Upper lobe of left lung (tissue), 6 donors: ENCODE measurements around the gene CD96. TPM values are rescaled to one million over a fixed set of nuclear protein-coding genes. Genes with fewer than 3 reads are reported as not detected.

Experiments
- ATAC-seq, 2 donors: fragments of 200-7000 bp; cut with Tn5 transposase; one replicate each; pipeline ENCODE4 v1.9.1; 2022; ENCODE audit warnings: mild to moderate bottlenecking in 2 of 2, moderate library complexity in 2 of 2; ENCODE audit not compliant: low FRiP score in 2 of 2
- DNase-seq, 2 donors: peaks; one replicate each; pipeline ENCODE4 v3.0.0-alpha.2; 2019 to 2020
- H3K27ac ChIP-seq, 4 donors: fragments of 200-600 bp; sonication (generic); one replicate each; pipeline ENCODE4 v1.5.1; 2016 to 2019
- H3K27me3 ChIP-seq, 4 donors: fragments of 200-600 bp; sonication (generic); one replicate each; pipeline ENCODE4 v1.5.1; 2017 to 2019
- H3K36me3 ChIP-seq, 4 donors: fragments of 200-600 bp; sonication (generic); one replicate each; pipeline ENCODE4 v1.5.1; 2016 to 2019
- H3K4me1 ChIP-seq, 4 donors: fragments of 200-600 bp; sonication (generic); one replicate each; pipeline ENCODE4 v1.5.1; 2018 to 2019
- H3K4me3 ChIP-seq, 4 donors: fragments of 200-600 bp; sonication (generic); one replicate each; pipeline ENCODE4 v1.5.1; 2017 to 2019; ENCODE audit warnings: mild to moderate bottlenecking in 2 of 4, moderate library complexity in 1 of 4
- H3K9me3 ChIP-seq, 4 donors: fragments of 200-600 bp; sonication (generic); one replicate each; pipeline ENCODE4 v1.5.1; 2018 to 2019
- CTCF ChIP-seq, 6 experiments: fragments of 450-650 bp in 4 of 6; fragments of 200-600 bp in 2 of 6; sonication (generic) in 2 of 6; IDR thresholded peaks; one replicate each; pipeline ENCODE4 v1.5.1; 2016 to 2019; ENCODE audit warnings: antibody characterized with exemption in 6 of 6
- EP300 ChIP-seq, 4 donors: sonication (generic); formaldehyde crosslinking; IDR thresholded peaks; one replicate each; pipeline ENCODE4 v1.5.1; 2017; ENCODE audit warnings: antibody characterized with exemption in 4 of 4, control low read depth in 2 of 4
- POLR2A ChIP-seq, 4 donors: fragments of 450-650 bp; IDR thresholded peaks; one replicate each; pipeline ENCODE4 v1.5.1; 2016 to 2017; ENCODE audit warnings: antibody characterized with exemption in 4 of 4, mild to moderate bottlenecking in 2 of 4
- POLR2AphosphoS5 ChIP-seq, 2 donors: sonication (generic); formaldehyde crosslinking; IDR thresholded peaks; one replicate each; pipeline ENCODE4 v1.5.1; 2017; ENCODE audit warnings: antibody characterized with exemption in 2 of 2
- WGBS, 2 donors: methylation state at CpG; one replicate each; pipeline ENCODE4 v1.1.5; 2017 to 2018; 5-methylcytosine and 5-hydroxymethylcytosine counted together
- total RNA-seq, 6 donors: library from RNA; depleted of rRNA in 4 of 6; stranded (reverse); fragments of >200 nt in 4 of 6; gene quantifications; one replicate each; pipeline versions ENCODE4 v1.1.0 to v1.2.1, GENCODE V29; 2016 to 2021
- donor health status: DM: no; HTN: no; CAD: no; lungs with moderate emphysema.
- donor health status: DM: no; HTN: yes; CAD: no; lungs with severe emphysema.

Gene CD96
- total RNA-seq, 6 donors from 2014 or later, result 2.4 to 18.2 (median 4.4) TPM

- Histone ChIP-seq H3K27me3 (no peaks in the 10 kb centered on the region), H3K4me1 (peaks cover 0 to 3% (median 0%) of the 10 kb centered on the region in 4 donors), H3K36me3 (no peaks in the 10 kb centered on the region), H3K9me3 (no peaks in the 10 kb centered on the region), H3K27ac (no peak overlapping the region), H3K4me3 (no peak overlapping the region)
- DNase-seq (no peak), ATAC-seq (no peak)
- TF ChIP-seq EP300 (IDR thresholded peaks at IDR 0.05), result no peak
- TF ChIP-seq CTCF (IDR thresholded peaks at IDR 0.05), result no peak
- TF ChIP-seq POLR2A (IDR thresholded peaks at IDR 0.05), result no peak
- no peak for TF ChIP-seq POLR2AphosphoS5 (IDR thresholded peaks at IDR 0.05)
Measured at GRCh38 chr3:111588527-111588926, 46.5 kb downstream of the CD96 start.

GRCh38 chr3:111589303-111590142, 47.5 kb downstream of the CD96 start:
- H3K9me3 ChIP-seq, result no peaks in the 10 kb centered on the region
- no peaks in the 10 kb centered on the region for H3K36me3 ChIP-seq
- H3K27me3 ChIP-seq, result no peaks in the 10 kb centered on the region
- no peak overlapping the region for H3K4me3 ChIP-seq
- H3K27ac ChIP-seq, result no peak overlapping the region
- 58 to 79% methylated on average over 2 of the region's 2 CpGs for WGBS, 2 donors
- TF ChIP-seq POLR2A (IDR thresholded peaks at IDR 0.05), result no peak
- TF ChIP-seq EP300 (IDR thresholded peaks at IDR 0.05), result no peak
- no peak for TF ChIP-seq CTCF (IDR thresholded peaks at IDR 0.05)
- no peak for TF ChIP-seq POLR2AphosphoS5 (IDR thresholded peaks at IDR 0.05)
- DNase-seq (no peak), ATAC-seq (no peak)
- peaks cover 0 to 5% (median 0%) of the 10 kb centered on the region in 4 donors for H3K4me1 ChIP-seq

GRCh38 chr3:111590143-111590491, 48.1 kb downstream of the CD96 start:
- 73 to 87% methylated on average over 1 of the region's 1 CpG for WGBS, 2 donors

GRCh38 chr3:111591555-111591954, 49.6 kb downstream of the CD96 start:
- no peak overlapping the region for H3K27ac ChIP-seq
- H3K4me3 ChIP-seq, result no peak overlapping the region
- H3K4me1 ChIP-seq, result peaks cover 0 to 10% (median 0%) of the 10 kb centered on the region in 4 donors
- no peak for DNase-seq
- no peaks in the 10 kb centered on the region for H3K36me3 ChIP-seq
- ATAC-seq, result no peak
- H3K27me3 ChIP-seq, result no peaks in the 10 kb centered on the region
- WGBS, 2 donors, result 80 to 85% methylated on average over 3 of the region's 3 CpGs
- H3K9me3 ChIP-seq, result no peaks in the 10 kb centered on the region
- TF ChIP-seq CTCF (IDR thresholded peaks at IDR 0.05), result no peak
- no peak for TF ChIP-seq POLR2A (IDR thresholded peaks at IDR 0.05)
- no peak for TF ChIP-seq POLR2AphosphoS5 (IDR thresholded peaks at IDR 0.05)
- no peak for TF ChIP-seq EP300 (IDR thresholded peaks at IDR 0.05)

More at GRCh38 chr3:111590143-111590491, 48.1 kb downstream of the CD96 start:
- no peak overlapping the region for H3K27ac ChIP-seq
- peaks cover 0 to 9% (median 0%) of the 10 kb centered on the region in 4 donors for H3K4me1 ChIP-seq
- TF ChIP-seq EP300 (IDR thresholded peaks at IDR 0.05) (no peak), CTCF (IDR thresholded peaks at IDR 0.05) (no peak), POLR2A (IDR thresholded peaks at IDR 0.05) (no peak), POLR2AphosphoS5 (IDR thresholded peaks at IDR 0.05) (no peak)
- H3K36me3 ChIP-seq, result no peaks in the 10 kb centered on the region
- DNase-seq (no peak), ATAC-seq (no peak)
- H3K4me3 ChIP-seq, result no peak overlapping the region
- no peaks in the 10 kb centered on the region for H3K27me3 ChIP-seq
- H3K9me3 ChIP-seq, result no peaks in the 10 kb centered on the region

- H3K9me3 ChIP-seq, result no peaks in the 10 kb centered on the region
- DNase-seq, result no peak
- ATAC-seq, result no peak
- no peaks in the 10 kb centered on the region for H3K27me3 ChIP-seq
- peaks cover 0 to 10% (median 0%) of the 10 kb centered on the region in 4 donors for H3K4me1 ChIP-seq
- no peak overlapping the region for H3K4me3 ChIP-seq
- TF ChIP-seq POLR2A (IDR thresholded peaks at IDR 0.05) (no peak), POLR2AphosphoS5 (IDR thresholded peaks at IDR 0.05) (no peak)
- no peaks in the 10 kb centered on the region for H3K36me3 ChIP-seq
- no peak overlapping the region for H3K27ac ChIP-seq
Measured at GRCh38 chr3:111592143-111592542, 50.1 kb downstream of the CD96 start.
